Neuron (in vitro differentiated cells): Measurements from ENCODE around the gene OR10H3.

Experiments used
- H2AFZ ChIP-seq: one replicate; pipeline ENCODE4 v1.6.1; 2013; ENCODE audit warnings: low read depth, mild to moderate bottlenecking, inconsistent platforms, low read length, moderate library complexity
- H3K27me3 ChIP-seq: one replicate; pipeline ENCODE4 v1.6.1; 2013; ENCODE audit warnings: low read length; ENCODE audit not compliant: insufficient read depth
- H3K36me3 ChIP-seq: one replicate; pipeline ENCODE4 v1.6.1; 2013; ENCODE audit warnings: low read length; ENCODE audit not compliant: insufficient read depth
- H3K4me1 ChIP-seq: one replicate; pipeline ENCODE4 v1.6.1; 2013; ENCODE audit warnings: low read length; ENCODE audit not compliant: insufficient read depth
- H3K4me3 ChIP-seq: 2 replicates; pipeline ENCODE4 v1.5.1; 2013; ENCODE audit warnings: mild to moderate bottlenecking, low read length, moderate library complexity
- H3K9me3 ChIP-seq: one replicate; pipeline ENCODE4 v1.6.1; 2013; ENCODE audit warnings: low read length

OR10H3 gene, protein sequence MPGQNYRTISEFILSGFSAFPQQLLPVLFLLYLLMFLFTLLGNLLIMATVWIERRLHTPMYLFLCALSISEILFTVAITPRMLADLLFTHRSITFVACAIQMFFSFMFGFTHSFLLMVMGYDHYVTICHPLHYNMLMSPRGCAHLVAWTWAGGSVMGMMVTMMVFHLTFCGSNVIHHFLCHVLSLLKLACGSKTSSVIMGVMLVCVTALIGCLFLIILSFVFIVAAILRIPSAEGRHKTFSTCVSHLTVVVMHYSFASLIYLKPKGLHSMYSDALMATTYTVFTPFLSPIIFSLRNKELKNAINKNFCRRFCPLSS

GRCh38 chr19:15737722-15738121 lies at the start of gene OR10H3:
Gene OR10H3 (plus strand): TSS chr19:15737985. CDS start chr19:15741393, 3,408 bp downstream.
- Histone ChIP-seq H3K4me3 (no peak within 1 kb of the TSS), H3K4me1 (no peaks in the 10 kb centered on the region), H3K27me3 (peaks cover 14% of the 10 kb centered on the region), H3K36me3 (no peaks in the 10 kb centered on the region), H2AFZ (no peak within 1 kb of the TSS), H3K9me3 (no peaks in the 10 kb centered on the region)

GRCh38 chr19:15696654-15697194 lies 41.1 kb upstream of the OR10H3 start:
- H3K4me3 ChIP-seq, result no peak overlapping the region
- no peaks in the 10 kb centered on the region for H3K4me1 ChIP-seq

GRCh38 chr19:15701757-15702533 lies 35.8 kb upstream of the OR10H3 start:
- no peaks in the 10 kb centered on the region for H3K36me3 ChIP-seq
- H3K27me3 ChIP-seq, result no peaks in the 10 kb centered on the region
- no peaks in the 10 kb centered on the region for H3K9me3 ChIP-seq
- H3K4me3 ChIP-seq, result no peak overlapping the region
- H3K4me1 ChIP-seq, result no peaks in the 10 kb centered on the region
- no peak overlapping the region for H2AFZ ChIP-seq

More at GRCh38 chr19:15696654-15697194, 41.1 kb upstream of the OR10H3 start:
- Histone ChIP-seq H2AFZ (no peak overlapping the region), H3K9me3 (no peaks in the 10 kb centered on the region), H3K27me3 (no peaks in the 10 kb centered on the region), H3K36me3 (no peaks in the 10 kb centered on the region)

DNA sequence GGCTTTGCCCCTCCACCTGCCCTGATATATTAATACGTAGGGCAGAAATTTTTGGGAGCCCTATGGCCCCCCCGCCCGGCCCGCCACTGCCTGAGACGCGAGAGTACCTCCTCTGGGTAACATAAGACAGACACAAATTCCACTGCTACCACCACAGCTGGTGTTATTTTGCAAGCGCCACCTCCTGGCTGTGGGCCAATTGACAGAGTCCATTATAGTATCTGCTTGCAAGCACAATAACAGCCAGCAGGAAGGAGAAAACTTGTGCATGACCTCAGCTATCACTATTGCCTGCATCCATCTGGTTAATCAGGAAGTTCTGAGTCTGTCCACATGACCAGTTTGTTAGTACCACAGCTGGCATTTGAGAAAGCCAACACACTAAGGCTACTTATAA lies 35.3 kb upstream of the OR10H3 start:
- Histone ChIP-seq H3K27me3 (no peaks in the 10 kb centered on the region), H3K9me3 (no peaks in the 10 kb centered on the region), H3K36me3 (no peaks in the 10 kb centered on the region), H2AFZ (no peak overlapping the region), H3K4me3 (no peak overlapping the region), H3K4me1 (no peaks in the 10 kb centered on the region)

GRCh38 chr19:15714638-15715037 lies 23.1 kb upstream of the OR10H3 start:
- Histone ChIP-seq H3K36me3 (no peaks in the 10 kb centered on the region), H3K27me3 (no peaks in the 10 kb centered on the region), H3K9me3 (no peaks in the 10 kb centered on the region), H3K4me1 (no peaks in the 10 kb centered on the region), H3K4me3 (no peak overlapping the region), H2AFZ (no peak overlapping the region)

GRCh38 chr19:15715642-15716041 lies 22.1 kb upstream of the OR10H3 start:
- H3K27me3 ChIP-seq, result no peaks in the 10 kb centered on the region
- H3K4me3 ChIP-seq, result no peak overlapping the region
- H2AFZ ChIP-seq, result no peak overlapping the region
- no peaks in the 10 kb centered on the region for H3K9me3 ChIP-seq
- H3K4me1 ChIP-seq, result no peaks in the 10 kb centered on the region
- no peaks in the 10 kb centered on the region for H3K36me3 ChIP-seq

DNA sequence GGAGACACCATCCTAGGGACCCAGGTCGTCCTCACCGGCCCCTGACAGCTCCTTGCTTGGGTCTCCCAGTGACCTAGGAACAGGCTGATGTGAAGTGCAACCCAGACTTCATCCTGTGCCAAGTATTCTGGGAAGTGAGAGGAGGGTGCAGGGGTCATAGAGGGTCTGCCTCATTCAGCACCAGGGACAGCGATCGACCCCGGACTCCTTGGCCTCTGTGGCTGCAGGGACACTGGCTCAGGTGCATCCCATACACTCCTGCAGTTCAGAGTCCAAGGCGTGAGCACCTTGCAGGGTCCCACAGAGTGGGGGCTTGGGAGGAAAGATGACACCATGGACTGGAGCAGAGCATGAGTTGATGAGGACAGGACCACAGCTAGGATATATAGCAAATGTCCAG lies 20.0 kb upstream of the OR10H3 start:
- no peak overlapping the region for H3K4me3 ChIP-seq
- H3K4me1 ChIP-seq, result no peaks in the 10 kb centered on the region
- H3K27me3 ChIP-seq, result no peaks in the 10 kb centered on the region
- no peaks in the 10 kb centered on the region for H3K9me3 ChIP-seq
- no peaks in the 10 kb centered on the region for H3K36me3 ChIP-seq
- H2AFZ ChIP-seq, result no peak overlapping the region

- Histone ChIP-seq H3K9me3 (no peaks in the 10 kb centered on the region), H3K4me1 (no peaks in the 10 kb centered on the region), H2AFZ (no peak overlapping the region), H3K36me3 (no peaks in the 10 kb centered on the region), H3K4me3 (no peak overlapping the region), H3K27me3 (peaks cover 5% of the 10 kb centered on the region)
Measured at GRCh38 chr19:15721268-15721667, 16.5 kb upstream of the OR10H3 start.

- H2AFZ ChIP-seq, result no peak overlapping the region
- no peaks in the 10 kb centered on the region for H3K4me1 ChIP-seq
- no peaks in the 10 kb centered on the region for H3K9me3 ChIP-seq
- H3K27me3 ChIP-seq, result peaks cover 5% of the 10 kb centered on the region
- no peaks in the 10 kb centered on the region for H3K36me3 ChIP-seq
- H3K4me3 ChIP-seq, result no peak overlapping the region
Measured at GRCh38 chr19:15722956-15723355, 14.8 kb upstream of the OR10H3 start.

DNA sequence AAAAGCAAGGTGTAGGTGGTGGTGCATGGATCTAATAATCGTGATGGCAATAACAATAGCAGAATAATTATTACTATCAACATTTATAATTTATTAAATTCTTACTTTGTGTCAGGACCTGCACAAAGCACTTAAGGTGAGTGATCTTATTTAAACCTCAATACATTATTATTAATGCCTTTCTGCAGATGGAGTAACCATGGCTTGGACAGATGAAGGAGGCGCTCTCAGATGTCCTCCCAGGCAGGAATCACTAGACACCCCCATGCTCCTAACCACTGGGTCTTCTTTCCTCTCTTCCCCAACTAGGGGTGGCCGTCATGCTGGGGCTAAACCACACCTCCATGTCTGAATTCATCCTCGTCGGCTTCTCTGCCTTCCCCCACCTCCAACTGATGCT lies 10.1 kb upstream of the OR10H3 start, which contains the start of gene OR10H2:
TSS of gene OR10H2 (plus strand) at position 301 of the 400 bp plus-strand sequence. CDS start at position 321, 20 bp downstream.
- no peak within 1 kb of the TSS for H2AFZ ChIP-seq
- H3K9me3 ChIP-seq, result no peaks in the 10 kb centered on the region
- no peak within 1 kb of the TSS for H3K4me3 ChIP-seq

DNA sequence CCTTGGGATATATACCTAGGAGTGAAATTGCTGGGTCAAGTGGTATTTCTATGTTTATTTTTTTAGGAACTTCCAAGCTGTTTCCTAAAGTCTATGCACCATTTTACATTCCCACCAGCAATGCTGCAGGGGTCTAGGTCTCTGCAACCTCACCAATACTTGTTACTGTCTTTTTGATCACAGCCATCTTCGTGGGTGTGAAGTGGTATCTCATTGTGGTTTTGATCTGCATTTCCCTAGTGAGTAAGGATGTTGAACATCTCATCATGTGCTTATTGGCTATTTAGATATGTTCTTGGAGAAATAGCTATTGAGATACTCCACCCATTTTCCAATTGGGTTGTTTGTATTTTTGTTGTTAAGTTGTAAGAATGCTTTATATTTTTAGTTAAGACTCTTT lies 7.2 kb upstream of the OR10H3 start:
- Histone ChIP-seq H3K36me3 (no peaks in the 10 kb centered on the region), H3K27me3 (peaks cover 14% of the 10 kb centered on the region), H3K4me3 (no peak overlapping the region), H2AFZ (no peak overlapping the region), H3K9me3 (no peaks in the 10 kb centered on the region), H3K4me1 (no peaks in the 10 kb centered on the region)

More for the DNA sequence above, 10.1 kb upstream of the OR10H3 start, which contains the start of gene OR10H2:
- Histone ChIP-seq H3K27me3 (peaks cover 5% of the 10 kb centered on the region), H3K4me1 (no peaks in the 10 kb centered on the region), H3K36me3 (no peaks in the 10 kb centered on the region)

DNA sequence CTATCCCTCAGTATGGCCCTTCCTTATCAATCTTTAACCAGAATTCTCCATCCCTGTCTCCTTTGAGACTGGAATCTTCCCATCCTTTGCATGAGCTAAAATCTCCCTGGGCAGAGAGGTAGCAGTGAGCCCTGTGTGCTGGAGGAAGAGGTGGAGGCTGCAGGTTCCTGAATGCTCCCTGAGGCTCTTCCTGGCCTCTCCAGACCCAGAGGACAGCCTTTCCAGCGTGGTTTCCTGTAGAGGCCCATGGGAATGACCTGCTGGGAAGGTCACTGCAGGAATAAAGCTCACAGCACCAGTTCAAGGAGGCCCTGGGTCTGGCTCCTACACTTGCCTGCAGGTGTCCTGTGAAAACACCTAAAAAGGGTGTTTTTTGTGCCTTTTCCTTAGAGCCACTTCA lies 5.4 kb upstream of the OR10H3 start:
- Histone ChIP-seq H3K4me3 (no peak overlapping the region), H2AFZ (no peak overlapping the region), H3K4me1 (no peaks in the 10 kb centered on the region), H3K9me3 (no peaks in the 10 kb centered on the region), H3K27me3 (peaks cover 14% of the 10 kb centered on the region), H3K36me3 (no peaks in the 10 kb centered on the region)

DNA sequence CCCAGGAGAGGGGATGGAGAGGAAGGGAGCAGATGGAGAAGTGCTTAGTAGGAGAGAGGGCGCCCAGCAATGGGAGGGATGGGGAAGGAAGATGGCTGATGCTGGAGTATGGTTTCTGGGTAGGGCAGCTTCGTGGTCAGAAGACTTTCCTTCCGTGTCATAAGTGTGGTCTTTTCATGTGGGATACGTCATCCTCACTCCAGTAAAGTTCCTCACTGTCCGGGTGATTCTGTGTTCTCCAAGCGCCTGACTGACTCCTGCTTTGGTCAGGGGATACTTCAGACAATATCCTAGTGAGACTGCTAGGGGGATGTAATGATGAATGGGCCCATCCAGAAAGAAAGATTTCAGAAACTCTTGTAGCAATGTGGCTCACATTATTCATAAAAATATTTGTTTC lies 3.9 kb upstream of the OR10H3 start:
- Histone ChIP-seq H3K27me3 (peaks cover 14% of the 10 kb centered on the region), H3K4me3 (no peak overlapping the region), H2AFZ (no peak overlapping the region), H3K36me3 (no peaks in the 10 kb centered on the region), H3K9me3 (no peaks in the 10 kb centered on the region), H3K4me1 (no peaks in the 10 kb centered on the region)
